SKM-1 treated with dmso at 0.1 percent for 144 hours (cell line): ENCODE measurements around the gene TIGD4.
"Not testable (repeated sequence)": the region's sequence is repeated elsewhere in the genome, so short reads cannot be mapped to it uniquely, and the experiment has no call there.

Experiments
- DNase-seq: peaks from one replicate; lab custom pipeline; 2025; ENCODE audit not compliant: unreplicated experiment; lab: John Stamatoyannopoulos, UW

The TIGD4 gene

GRCh38 chr4:152784490-152785350, 5.2 kb upstream of the TIGD4 start:
- no peak for DNase-seq

GRCh38 chr4:152780267-152780778, 793 bp upstream of the TIGD4 start:
- DNase-seq = no peak

- DNase-seq = no peak
Measured at GRCh38 chr4:152778656-152779512, 646 bp downstream of the TIGD4 start.

- no peak for DNase-seq
Measured at GRCh38 chr4:152777488-152777887, 2.0 kb downstream of the TIGD4 start.

- DNase-seq = no peak
Measured at GRCh38 chr4:152776352-152776751, 3.2 kb downstream of the TIGD4 start.

GRCh38 chr4:152773953-152774352, 5.6 kb downstream of the TIGD4 start:
- no peak for DNase-seq

GRCh38 chr4:152773339-152773738, 6.2 kb downstream of the TIGD4 start:
- no peak for DNase-seq

- DNase-seq = no peak
Measured at GRCh38 chr4:152771741-152772533, 7.6 kb downstream of the TIGD4 start.

- not testable (repeated sequence) for DNase-seq
Measured at GRCh38 chr4:152765069-152765737, 14.3 kb downstream of the TIGD4 start.

GRCh38 chr4:152763796-152764195, 15.7 kb downstream of the TIGD4 start:
- DNase-seq = no peak

GRCh38 chr4:152748619-152749018, 30.9 kb downstream of the TIGD4 start:
- no peak for DNase-seq

GRCh38 chr4:152747444-152747843, 32.1 kb downstream of the TIGD4 start:
- DNase-seq = no peak

- no peak for DNase-seq
Measured at GRCh38 chr4:152738827-152739226, 40.7 kb downstream of the TIGD4 start.

GRCh38 chr4:152735906-152736305, 43.6 kb downstream of the TIGD4 start:
- DNase-seq = no peak

- peak; percentile 51 for DNase-seq
Measured at GRCh38 chr4:152735396-152735859, 44.1 kb downstream of the TIGD4 start.

GRCh38 chr4:152734699-152735050, 44.9 kb downstream of the TIGD4 start:
- peak; percentile 40 for DNase-seq

- no peak for DNase-seq
Measured at GRCh38 chr4:152734015-152734698, 45.4 kb downstream of the TIGD4 start.

- DNase-seq = no peak
Measured at GRCh38 chr4:152731997-152732396, 47.5 kb downstream of the TIGD4 start.

- no peak for DNase-seq
Measured at GRCh38 chr4:152729466-152729865, 50.1 kb downstream of the TIGD4 start.

GRCh38 chr4:152728343-152728742, 51.2 kb downstream of the TIGD4 start:
- no peak for DNase-seq
